KOPT-K1 (cell line): ENCODE data around the gene TSSK6.
"Not testable (repeated sequence)": the region's sequence is repeated elsewhere in the genome, so short reads cannot be mapped to it uniquely, and the experiment has no call there.

ENCODE experiments used
- H3K27ac ChIP-seq: fragments of 200-600 bp; sonication (generic); 2 replicates; pipeline ENCODE4 v1.5.1; 2016; ENCODE audit warnings: antibody characterized with exemption, mild to moderate bottlenecking, low read depth, low read length; ENCODE audit not compliant: poor library complexity, severe bottlenecking
- H3K36me3 ChIP-seq: fragments of 200-600 bp; sonication (generic); 2 replicates; pipeline ENCODE4 v1.5.1; 2017; ENCODE audit warnings: antibody characterized with exemption, mild to moderate bottlenecking, low read length, moderate library complexity; ENCODE audit not compliant: insufficient read depth
- H3K9me3 ChIP-seq: fragments of 200-600 bp; sonication (generic); 2 replicates; pipeline ENCODE4 v1.5.1; 2017; ENCODE audit warnings: antibody characterized with exemption, low read length, mild to moderate bottlenecking; ENCODE audit not compliant: insufficient read depth, poor library complexity, severe bottlenecking

Gene TSSK6

GRCh38 chr19:19475849-19476828, 39.2 kb downstream of the TSSK6 start:
- Histone ChIP-seq H3K36me3 (peaks cover 95% of the 10 kb centered on the region), H3K27ac (no peak overlapping the region), H3K9me3 (no peaks in the 10 kb centered on the region)

- Histone ChIP-seq H3K27ac (no peak overlapping the region), H3K9me3 (no peaks in the 10 kb centered on the region), H3K36me3 (peaks cover 99% of the 10 kb centered on the region)
Measured at GRCh38 chr19:19475015-19475765, 40.2 kb downstream of the TSSK6 start.

- not testable (repeated sequence) for H3K27ac ChIP-seq
- H3K36me3 ChIP-seq: peaks cover 95% of the 10 kb centered on the region
- H3K9me3 ChIP-seq: peaks cover 22% of the 10 kb centered on the region
Measured at GRCh38 chr19:19472106-19472505, 43.2 kb downstream of the TSSK6 start.

- Histone ChIP-seq H3K27ac (no peak overlapping the region), H3K9me3 (peaks cover 27% of the 10 kb centered on the region), H3K36me3 (peaks cover 95% of the 10 kb centered on the region)
Measured at GRCh38 chr19:19471682-19472081, 43.7 kb downstream of the TSSK6 start.

GRCh38 chr19:19470579-19470978, 44.8 kb downstream of the TSSK6 start:
- H3K9me3 ChIP-seq: peaks cover 38% of the 10 kb centered on the region
- peaks cover 95% of the 10 kb centered on the region for H3K36me3 ChIP-seq
- no peak overlapping the region for H3K27ac ChIP-seq

GRCh38 chr19:19468424-19469050, 46.8 kb downstream of the TSSK6 start:
- peaks cover 93% of the 10 kb centered on the region for H3K36me3 ChIP-seq
- peaks cover 48% of the 10 kb centered on the region for H3K9me3 ChIP-seq
- H3K27ac ChIP-seq: no peak overlapping the region

GRCh38 chr19:19466201-19466600, 49.1 kb downstream of the TSSK6 start:
- H3K36me3 ChIP-seq: peaks cover 78% of the 10 kb centered on the region
- H3K27ac ChIP-seq: no peak overlapping the region
- H3K9me3 ChIP-seq: peaks cover 48% of the 10 kb centered on the region

GRCh38 chr19:19465436-19466070, 49.8 kb downstream of the TSSK6 start:
- H3K27ac ChIP-seq: no peak overlapping the region
- peaks cover 48% of the 10 kb centered on the region for H3K9me3 ChIP-seq
- peaks cover 72% of the 10 kb centered on the region for H3K36me3 ChIP-seq

GRCh38 chr19:19464339-19465098, 50.8 kb downstream of the TSSK6 start:
- peaks cover 48% of the 10 kb centered on the region for H3K9me3 ChIP-seq
- H3K27ac ChIP-seq: no peak overlapping the region
- H3K36me3 ChIP-seq: peaks cover 64% of the 10 kb centered on the region
